Neural progenitor cell (in vitro differentiated cells): ENCODE data around the gene WEE2. TPM values are rescaled to one million over a fixed set of nuclear protein-coding genes. Genes with fewer than 3 reads are reported as not detected.
A peak's percentile ranks its signal among the peaks of the same experiment; 100 is the strongest.

Source experiments
- DNase-seq: peaks from one replicate; pipeline ENCODE4 v3.0.0-alpha.2; 2016; ENCODE audit warnings: low spot score
- H2AFZ ChIP-seq: fragments of 200-600 bp; sonication (generic); replicated peaks from 2 replicates; pipeline ENCODE4 v1.6.1; 2016; ENCODE audit warnings: antibody characterized with exemption
- H3F3A ChIP-seq: fragments of 200-600 bp; sonication (generic); 2 replicates; pipeline ENCODE4 v1.6.1; 2016; ENCODE audit warnings: antibody characterized with exemption, low read depth
- H3K27ac ChIP-seq: fragments of 200-600 bp; sonication (generic); 2 replicates; pipeline ENCODE4 v1.5.1; 2016; ENCODE audit warnings: mild to moderate bottlenecking
- H3K27me3 ChIP-seq: fragments of 200-600 bp; sonication (generic); 2 replicates; pipeline ENCODE4 v1.6.1; 2016; ENCODE audit warnings: mild to moderate bottlenecking, moderate library complexity
- H3K36me3 ChIP-seq: fragments of 200-600 bp; sonication (generic); 2 replicates; pipeline ENCODE4 v1.5.1; 2016
- H3K4me1 ChIP-seq: fragments of 200-600 bp; sonication (generic); 2 replicates; pipeline ENCODE4 v1.6.1; 2016; ENCODE audit warnings: mixed run types
- H3K4me2 ChIP-seq: fragments of 200-600 bp; sonication (generic); 2 replicates; pipeline ENCODE4 v1.6.1; 2016
- H3K4me3 ChIP-seq: fragments of 200-600 bp; sonication (generic); 2 replicates; pipeline ENCODE4 v1.5.1; 2016
- H3K79me2 ChIP-seq: fragments of 200-600 bp; sonication (generic); 2 replicates; pipeline ENCODE4 v1.6.1; 2016; ENCODE audit warnings: low read depth
- H3K9ac ChIP-seq: fragments of 200-600 bp; sonication (generic); 2 replicates; pipeline ENCODE4 v1.6.1; 2016
- H3K9me3 ChIP-seq: fragments of 200-600 bp; sonication (generic); 2 replicates; pipeline ENCODE4 v1.5.1; 2016; ENCODE audit warnings: low read depth
- H4K20me1 ChIP-seq: fragments of 200-600 bp; sonication (generic); 2 replicates; pipeline ENCODE4 v1.6.1; 2016; ENCODE audit warnings: low read depth
- H3K27ac Mint-ChIP-seq: 3 replicates; pipeline ENCODE4 v1.8.0; 2021; ENCODE audit warnings: mixed read lengths
- H3K27me3 Mint-ChIP-seq: 2 replicates; pipeline ENCODE4 v1.8.0; 2022; ENCODE audit warnings: low read depth, mild to moderate bottlenecking, inconsistent platforms, moderate library complexity, mixed read lengths; ENCODE audit not compliant: insufficient read depth
- H3K36me3 Mint-ChIP-seq: 3 replicates; pipeline ENCODE4 v1.8.0; 2021; ENCODE audit warnings: mixed read lengths
- H3K4me1 Mint-ChIP-seq: 3 replicates; pipeline ENCODE4 v1.8.0; 2021; ENCODE audit warnings: mixed read lengths
- H3K4me3 Mint-ChIP-seq: 3 replicates; pipeline ENCODE4 v1.8.0; 2021; ENCODE audit warnings: mild to moderate bottlenecking, moderate library complexity, mixed read lengths
- H3K9me3 Mint-ChIP-seq: 3 replicates; pipeline ENCODE4 v1.8.0; 2020; ENCODE audit warnings: mixed read lengths
- CTCF ChIP-seq: fragments of 200-600 bp; sonication (generic); IDR thresholded peaks from 2 replicates; pipeline ENCODE4 v1.5.1; 2017; ENCODE audit warnings: antibody characterized with exemption, mild to moderate bottlenecking
- EZH2 ChIP-seq: fragments of 200-600 bp; sonication (generic); IDR thresholded peaks from 2 replicates; pipeline ENCODE4 v1.6.1; 2017; ENCODE audit warnings: antibody characterized with exemption, mild to moderate bottlenecking, moderate library complexity
- EZH2phosphoT487 ChIP-seq: fragments of 200-600 bp; sonication (generic); IDR thresholded peaks from 2 replicates; pipeline ENCODE4 v1.6.1; 2017; ENCODE audit warnings: antibody characterized with exemption
- total RNA-seq: library from RNA; depleted of rRNA; stranded (reverse); fragments of >200 nt; gene quantifications from 2 replicates; pipeline ENCODE4 v1.2.3, GENCODE V29; 2015; ENCODE audit warnings: low replicate concordance

The WEE2 gene
- total RNA-seq, 1 donor from 2014 or later: not detected

GRCh38 chr7:141700848-141701371, 7.2 kb upstream of the WEE2 start:
- H3K9me3 ChIP-seq: no peaks in the 10 kb centered on the region
- H3K27me3 Mint-ChIP-seq: peaks cover 2% of the 10 kb centered on the region
- H3K4me2 ChIP-seq: peak overlapping the region; percentile 89
- no peaks in the 10 kb centered on the region for H3K36me3 ChIP-seq
- no peak overlapping the region for H2AFZ ChIP-seq
- peaks cover 26% of the 10 kb centered on the region for H3K4me1 ChIP-seq
- H3K4me3 Mint-ChIP-seq: peak overlapping the region; percentile 92
- DNase-seq: no peak
- no peak for TF ChIP-seq EZH2phosphoT487
- no peak for TF ChIP-seq EZH2
- no peak for TF ChIP-seq CTCF
- H3F3A ChIP-seq: peaks cover 12% of the 10 kb centered on the region
- H3K4me3 ChIP-seq: peak overlapping the region; percentile 89
- H3K27ac ChIP-seq: no peak overlapping the region
- H4K20me1 ChIP-seq: peaks cover 34% of the 10 kb centered on the region
- peaks cover 15% of the 10 kb centered on the region for H3K79me2 ChIP-seq
- H3K27me3 ChIP-seq: peaks cover 31% of the 10 kb centered on the region
- peaks cover 46% of the 10 kb centered on the region for H3K4me1 Mint-ChIP-seq
- H3K9ac ChIP-seq: no peak overlapping the region
- peak overlapping the region; percentile 46 for H3K27ac Mint-ChIP-seq
- no peaks in the 10 kb centered on the region for H3K9me3 Mint-ChIP-seq
- no peaks in the 10 kb centered on the region for H3K36me3 Mint-ChIP-seq

- no peaks in the 10 kb centered on the region for H3K9me3 Mint-ChIP-seq
- peaks cover 2% of the 10 kb centered on the region for H3K27me3 Mint-ChIP-seq
- H3K27ac Mint-ChIP-seq: no peak overlapping the region
- peak; percentile 78 for DNase-seq
- Histone ChIP-seq H3K79me2 (peaks cover 15% of the 10 kb centered on the region), H3K4me2 (peak overlapping the region; percentile 89), H3K27ac (no peak overlapping the region), H3K4me3 (peak overlapping the region; percentile 89), H3F3A (peaks cover 12% of the 10 kb centered on the region), H2AFZ (peak overlapping the region; percentile 84), H3K9me3 (no peaks in the 10 kb centered on the region), H3K4me1 (peaks cover 28% of the 10 kb centered on the region), H3K27me3 (peaks cover 31% of the 10 kb centered on the region), H4K20me1 (peaks cover 31% of the 10 kb centered on the region), H3K9ac (peak overlapping the region; percentile 60), H3K36me3 (no peaks in the 10 kb centered on the region)
- H3K4me3 Mint-ChIP-seq: peak overlapping the region; percentile 92
- H3K36me3 Mint-ChIP-seq: no peaks in the 10 kb centered on the region
- TF ChIP-seq EZH2 (no peak), CTCF (no peak), EZH2phosphoT487 (no peak)
- H3K4me1 Mint-ChIP-seq: peaks cover 42% of the 10 kb centered on the region
Observed at GRCh38 chr7:141701489-141702046, 6.6 kb upstream of the WEE2 start.

GRCh38 chr7:141702047-141702567, 6.0 kb upstream of the WEE2 start, which contains the start of gene DENND11:
TSS of gene DENND11 (minus strand) at chr7:141702166. CDS start at chr7:141702153, 13 bp downstream.
- peak; percentile 82 for DNase-seq
- Histone ChIP-seq H3K79me2 (peaks cover 12% of the 10 kb centered on the region), H3K4me3 (peak within 1 kb of the TSS; percentile 89), H4K20me1 (peaks cover 27% of the 10 kb centered on the region), H3K36me3 (no peaks in the 10 kb centered on the region), H2AFZ (peak within 1 kb of the TSS; percentile 88), H3K9me3 (no peaks in the 10 kb centered on the region), H3K4me2 (peak within 1 kb of the TSS; percentile 93), H3K4me1 (peaks cover 30% of the 10 kb centered on the region), H3K27me3 (peaks cover 31% of the 10 kb centered on the region), H3K27ac (no peak within 1 kb of the TSS), H3K9ac (peak within 1 kb of the TSS; percentile 60), H3F3A (peaks cover 12% of the 10 kb centered on the region)
- Mint-ChIP-seq H3K27me3 (peaks cover 2% of the 10 kb centered on the region), H3K36me3 (no peaks in the 10 kb centered on the region), H3K4me1 (peaks cover 43% of the 10 kb centered on the region), H3K27ac (peak within 1 kb of the TSS; percentile 46), H3K9me3 (no peaks in the 10 kb centered on the region), H3K4me3 (peak within 1 kb of the TSS; percentile 92)
- TF ChIP-seq CTCF (no peak), EZH2 (peak; percentile 32)
